ENCODE data around the gene MACROD2. TPM values are rescaled to one million over a fixed set of nuclear protein-coding genes. Genes with fewer than 3 reads are reported as not detected.

MACROD2 gene
- total RNA-seq, 1 experiment from 2014 or later: 3.1 TPM

DNA sequence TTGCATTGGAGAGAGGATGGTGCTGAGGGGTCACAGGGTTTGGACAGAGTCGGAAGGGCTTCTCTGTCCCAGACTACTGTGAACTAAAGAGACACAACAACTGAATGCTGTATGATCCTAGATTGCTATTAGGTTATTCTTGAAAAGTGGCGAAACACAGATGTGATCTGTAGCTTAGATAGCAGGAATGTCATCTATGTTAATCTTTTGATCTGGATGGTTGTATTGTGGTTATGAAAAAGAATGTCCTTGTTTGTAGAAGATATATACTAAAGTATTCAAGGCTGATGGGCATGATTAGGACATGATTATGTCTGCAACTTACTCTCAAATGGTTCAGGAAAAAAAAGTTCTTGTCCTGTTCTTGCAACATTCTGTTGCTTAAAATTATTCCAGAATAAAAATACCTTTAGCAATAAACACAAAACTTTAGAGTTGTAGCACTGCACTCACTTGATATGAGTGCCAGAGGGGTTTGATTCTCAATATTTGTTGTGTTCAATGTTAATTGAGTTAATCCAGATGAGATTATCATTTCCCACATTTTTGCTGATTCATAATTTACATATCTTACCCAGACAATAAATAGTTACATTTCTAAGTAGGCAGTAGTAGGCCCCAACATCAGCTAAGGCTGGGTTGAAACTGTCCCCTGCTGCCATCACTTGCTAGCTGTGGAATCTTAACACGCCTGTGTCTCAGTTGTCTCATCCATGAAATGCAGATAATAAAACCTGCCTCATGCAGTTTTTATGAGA lies 1932.8 kb downstream of the MACROD2 start:
- Mint-ChIP-seq H3K4me3 (ENCODE audit: unreplicated experiment) (no peak overlapping the region), H3K27me3 (ENCODE audit: insufficient read depth, unreplicated experiment) (no peaks in the 10 kb centered on the region), H3K27ac (ENCODE audit: low read depth, unreplicated experiment) (peak overlapping the region; percentile 25), H3K36me3 (ENCODE audit: insufficient read depth, unreplicated experiment) (no peaks in the 10 kb centered on the region), H3K4me1 (ENCODE audit: insufficient read depth, unreplicated experiment) (peaks cover 31% of the 10 kb centered on the region), H3K9me3 (ENCODE audit: unreplicated experiment) (no peaks in the 10 kb centered on the region)
- BruUV-seq (replicated peaks): no TSS peak
- intact Hi-C loops (cut with micrococcal nuclease): no loop called here
- ChIA-PET CTCF (interaction anchor here (0.5 to 1.8 kb wide), 11 partner anchors 88 to 1591 kb away, joined by 3 to 7 read pairs (median 3); partner anchors contain the start of gene FLRT3), POLR2A (interaction anchor here (0.6 to 1.3 kb wide), 6 partner anchors 97 to 1594 kb away, joined by 3 read pairs; no protein-coding TSS in a partner anchor)
- no peak for DNase-seq (ENCODE audit: unreplicated experiment)
- TF ChIP-seq, protein P1, sequence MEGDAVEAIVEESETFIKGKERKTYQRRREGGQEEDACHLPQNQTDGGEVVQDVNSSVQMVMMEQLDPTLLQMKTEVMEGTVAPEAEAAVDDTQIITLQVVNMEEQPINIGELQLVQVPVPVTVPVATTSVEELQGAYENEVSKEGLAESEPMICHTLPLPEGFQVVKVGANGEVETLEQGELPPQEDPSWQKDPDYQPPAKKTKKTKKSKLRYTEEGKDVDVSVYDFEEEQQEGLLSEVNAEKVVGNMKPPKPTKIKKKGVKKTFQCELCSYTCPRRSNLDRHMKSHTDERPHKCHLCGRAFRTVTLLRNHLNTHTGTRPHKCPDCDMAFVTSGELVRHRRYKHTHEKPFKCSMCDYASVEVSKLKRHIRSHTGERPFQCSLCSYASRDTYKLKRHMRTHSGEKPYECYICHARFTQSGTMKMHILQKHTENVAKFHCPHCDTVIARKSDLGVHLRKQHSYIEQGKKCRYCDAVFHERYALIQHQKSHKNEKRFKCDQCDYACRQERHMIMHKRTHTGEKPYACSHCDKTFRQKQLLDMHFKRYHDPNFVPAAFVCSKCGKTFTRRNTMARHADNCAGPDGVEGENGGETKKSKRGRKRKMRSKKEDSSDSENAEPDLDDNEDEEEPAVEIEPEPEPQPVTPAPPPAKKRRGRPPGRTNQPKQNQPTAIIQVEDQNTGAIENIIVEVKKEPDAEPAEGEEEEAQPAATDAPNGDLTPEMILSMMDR (IDR thresholded peaks at IDR 0.05; ENCODE audit: unreplicated experiment): no peak

DNA sequence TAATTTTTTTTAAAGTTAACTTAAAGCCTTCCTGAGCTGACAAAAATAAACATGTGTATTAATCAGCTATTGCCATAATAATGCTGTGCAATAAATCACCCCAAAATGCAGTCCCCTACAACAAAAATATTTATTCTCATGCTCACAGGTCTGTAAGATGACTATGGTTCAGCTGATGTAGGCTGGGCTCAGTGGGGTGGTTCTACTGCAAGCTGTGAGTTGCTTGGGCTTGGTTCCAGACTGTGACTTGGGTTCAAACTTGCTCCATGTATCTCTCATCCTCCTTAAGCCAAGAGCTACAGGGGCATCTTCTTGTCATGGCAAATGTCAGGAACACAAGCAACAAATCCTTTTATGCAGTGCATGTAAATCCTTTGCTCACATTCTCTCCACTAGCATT lies 1933.6 kb downstream of the MACROD2 start:
- ChIA-PET CTCF (interaction anchor here (0.5 to 1.8 kb wide), 15 partner anchors 13 to 1786 kb away, joined by 3 to 7 read pairs (median 3); partner anchors contain the start of gene FLRT3), POLR2A (interaction anchor here (0.6 to 1.5 kb wide), 4 partner anchors 35 to 1595 kb away, joined by 3 to 5 read pairs (median 3); partner anchors contain the start of gene FLRT3)
- Mint-ChIP-seq H3K4me1 (ENCODE audit: insufficient read depth, unreplicated experiment) (peaks cover 31% of the 10 kb centered on the region), H3K36me3 (ENCODE audit: insufficient read depth, unreplicated experiment) (no peaks in the 10 kb centered on the region), H3K27me3 (ENCODE audit: insufficient read depth, unreplicated experiment) (no peaks in the 10 kb centered on the region), H3K27ac (ENCODE audit: low read depth, unreplicated experiment) (no peak overlapping the region), H3K4me3 (ENCODE audit: unreplicated experiment) (no peak overlapping the region), H3K9me3 (ENCODE audit: unreplicated experiment) (no peaks in the 10 kb centered on the region)
- intact Hi-C loops (cut with micrococcal nuclease): no loop called here
- no peak for DNase-seq (ENCODE audit: unreplicated experiment)
- BruUV-seq (replicated peaks): no TSS peak
- TF ChIP-seq, protein P1 (IDR thresholded peaks at IDR 0.05; ENCODE audit: unreplicated experiment): no peak

DNA sequence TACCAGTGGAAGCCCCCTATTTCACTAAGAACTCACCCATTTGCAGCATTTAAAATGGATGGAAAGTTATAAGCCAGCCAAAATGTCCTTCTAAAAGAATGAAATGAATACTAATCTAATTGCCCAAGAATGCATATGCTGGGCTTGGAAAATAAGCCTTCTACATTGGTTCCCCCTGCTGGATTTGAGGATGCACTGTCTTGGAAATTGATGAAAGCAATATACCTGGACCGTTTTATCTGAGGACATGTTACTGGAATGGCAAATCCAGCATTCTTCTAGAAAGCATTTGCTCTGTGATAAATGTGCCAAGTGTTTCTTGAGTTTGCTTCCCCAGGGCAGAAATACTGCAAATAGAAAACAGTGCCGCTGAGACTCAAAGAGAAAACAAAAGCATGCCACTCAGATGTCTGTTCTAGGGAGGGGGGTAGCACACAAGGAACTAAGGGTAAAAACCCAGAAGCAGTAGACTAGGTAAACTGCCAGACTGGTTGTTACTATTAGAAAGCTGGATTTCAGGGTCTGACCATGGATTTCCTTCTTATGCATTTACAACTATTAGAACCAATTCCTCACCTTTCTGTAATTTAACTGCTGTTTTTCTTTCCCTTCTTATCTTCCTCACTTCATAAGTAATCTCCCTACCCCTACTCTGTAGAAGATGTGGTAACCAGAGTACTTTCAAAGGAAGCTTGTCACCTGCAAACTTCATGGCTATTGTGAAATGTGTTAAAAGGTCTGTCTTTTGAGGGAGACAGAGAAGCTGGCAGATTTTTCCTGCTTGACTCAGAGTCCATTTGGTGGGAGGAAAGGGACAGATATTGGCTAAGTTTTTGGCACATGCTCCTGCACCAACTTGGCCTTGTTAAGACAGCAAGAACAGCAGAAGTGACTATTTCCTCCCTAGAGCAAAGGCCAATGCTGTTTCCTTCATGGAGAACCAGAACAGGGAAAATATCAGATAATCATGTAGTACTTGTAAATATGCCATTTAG lies 1935.3 kb downstream of the MACROD2 start:
- TF ChIP-seq, protein P1 (IDR thresholded peaks at IDR 0.05; ENCODE audit: unreplicated experiment): peak; percentile 71
- ChIA-PET POLR2A (interaction anchor here (0.7 to 3.2 kb wide), 7 partner anchors 11 to 1595 kb away, joined by 3 to 12 read pairs (median 4); partner anchors contain the start of gene FLRT3), CTCF (interaction anchor here (0.5 to 2.0 kb wide), 34 partner anchors 10 to 1789 kb away, joined by 3 to 15 read pairs (median 3); partner anchors contain the start of gene FLRT3)
- Mint-ChIP-seq H3K27ac (ENCODE audit: low read depth, unreplicated experiment) (peak overlapping the region; percentile 72), H3K36me3 (ENCODE audit: insufficient read depth, unreplicated experiment) (no peaks in the 10 kb centered on the region), H3K27me3 (ENCODE audit: insufficient read depth, unreplicated experiment) (no peaks in the 10 kb centered on the region), H3K9me3 (ENCODE audit: unreplicated experiment) (no peaks in the 10 kb centered on the region), H3K4me3 (ENCODE audit: unreplicated experiment) (no peak overlapping the region), H3K4me1 (ENCODE audit: insufficient read depth, unreplicated experiment) (peaks cover 31% of the 10 kb centered on the region)
- BruUV-seq (replicated peaks): no TSS peak
- peak; percentile 90 for DNase-seq (ENCODE audit: unreplicated experiment)
- intact Hi-C loops (cut with micrococcal nuclease): loop anchor here (1.0 to 10.0 kb wide), 6 partner anchors 222 to 1788 kb away; no protein-coding TSS in a partner anchor

Data from MCF 10A (cell line).